HG03439 (cell line): ENCODE measurements around the gene ZNF195.
"Not testable (repeated sequence)": the region's sequence is repeated elsewhere in the genome, so short reads cannot be mapped to it uniquely, and the experiment has no call there.

ENCODE experiments used
- ATAC-seq: cut with Tn5 transposase; IDR thresholded peaks from one replicate; pipeline ENCODE4 v1.9.1; 2021; ENCODE audit warnings: mild to moderate bottlenecking, moderate library complexity; ENCODE audit not compliant: unreplicated experiment

Gene ZNF195

GRCh38 chr11:3402861-3403250 lies 23.9 kb upstream of the ZNF195 start:
- ATAC-seq: not testable (repeated sequence)

GRCh38 chr11:3402181-3402860 lies 23.4 kb upstream of the ZNF195 start:
- ATAC-seq: not testable (repeated sequence)

- ATAC-seq: not testable (repeated sequence)
Measured at GRCh38 chr11:3401052-3401451, 22.1 kb upstream of the ZNF195 start.

DNA sequence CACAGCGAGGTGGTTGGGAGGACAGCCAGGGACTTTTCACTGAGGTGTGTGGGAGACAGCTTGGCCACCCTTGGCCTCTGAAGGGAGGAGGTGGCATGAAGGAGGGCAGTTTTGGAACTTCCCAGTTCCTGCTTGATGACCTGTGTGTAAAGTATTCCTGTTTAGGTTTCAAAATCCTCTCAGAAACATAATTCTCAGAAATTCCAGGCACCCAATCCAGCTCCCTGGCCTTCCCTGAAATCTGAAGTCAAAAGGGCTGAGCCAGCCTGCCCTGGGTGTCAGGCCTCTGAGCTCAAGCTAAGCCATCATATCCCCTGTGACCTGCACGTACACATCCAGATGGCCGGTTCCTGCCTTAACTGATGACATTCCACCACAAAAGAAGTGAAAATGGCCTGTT lies 19.6 kb upstream of the ZNF195 start:
- not testable (repeated sequence) for ATAC-seq

- not testable (repeated sequence) for ATAC-seq
Measured at GRCh38 chr11:3398106-3398505, 19.2 kb upstream of the ZNF195 start.

DNA sequence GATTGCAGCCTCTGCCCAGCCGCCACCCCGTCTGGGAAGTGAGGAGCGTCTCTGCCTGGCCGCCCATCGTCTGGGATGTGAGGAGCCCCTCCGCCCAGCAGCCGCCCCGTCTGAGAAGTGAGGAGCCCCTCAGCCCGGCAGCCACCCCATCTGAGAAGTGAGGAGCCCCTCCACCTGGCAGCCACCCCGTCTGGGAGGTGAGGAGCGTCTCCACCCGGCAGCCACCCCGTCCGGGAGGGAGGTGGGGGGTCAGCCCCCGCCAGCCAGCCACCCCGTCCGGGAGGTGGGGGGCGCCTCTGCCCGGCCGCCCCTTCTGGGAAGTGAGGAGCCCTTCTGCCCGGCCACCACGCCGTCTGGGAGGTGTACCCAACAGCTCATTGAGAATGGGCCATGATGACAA lies 18.3 kb upstream of the ZNF195 start:
- not testable (repeated sequence) for ATAC-seq

DNA sequence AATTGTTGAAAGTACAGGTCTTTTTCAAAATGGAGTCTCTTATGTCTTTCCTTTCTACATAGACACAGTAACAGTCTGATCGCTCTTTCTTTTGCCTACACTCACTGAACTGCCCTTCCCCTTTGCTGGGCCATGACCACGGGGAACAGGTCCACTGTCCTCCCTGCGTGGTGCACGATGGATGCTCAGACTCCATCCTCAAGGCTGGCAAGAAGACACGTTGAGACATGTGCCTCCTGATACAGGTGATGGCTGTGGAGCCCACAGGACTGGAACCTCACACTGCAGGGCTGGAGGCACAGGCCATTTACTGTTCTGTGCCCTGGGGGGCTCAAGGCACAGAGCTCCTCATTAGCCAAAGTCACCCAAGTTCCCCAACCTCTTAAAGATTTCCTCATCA lies 16.5 kb upstream of the ZNF195 start:
- ATAC-seq: not testable (repeated sequence)

- ATAC-seq: not testable (repeated sequence)
Measured at GRCh38 chr11:3394956-3395355, 16.0 kb upstream of the ZNF195 start.

GRCh38 chr11:3393450-3393849 lies 14.5 kb upstream of the ZNF195 start:
- not testable (repeated sequence) for ATAC-seq

DNA sequence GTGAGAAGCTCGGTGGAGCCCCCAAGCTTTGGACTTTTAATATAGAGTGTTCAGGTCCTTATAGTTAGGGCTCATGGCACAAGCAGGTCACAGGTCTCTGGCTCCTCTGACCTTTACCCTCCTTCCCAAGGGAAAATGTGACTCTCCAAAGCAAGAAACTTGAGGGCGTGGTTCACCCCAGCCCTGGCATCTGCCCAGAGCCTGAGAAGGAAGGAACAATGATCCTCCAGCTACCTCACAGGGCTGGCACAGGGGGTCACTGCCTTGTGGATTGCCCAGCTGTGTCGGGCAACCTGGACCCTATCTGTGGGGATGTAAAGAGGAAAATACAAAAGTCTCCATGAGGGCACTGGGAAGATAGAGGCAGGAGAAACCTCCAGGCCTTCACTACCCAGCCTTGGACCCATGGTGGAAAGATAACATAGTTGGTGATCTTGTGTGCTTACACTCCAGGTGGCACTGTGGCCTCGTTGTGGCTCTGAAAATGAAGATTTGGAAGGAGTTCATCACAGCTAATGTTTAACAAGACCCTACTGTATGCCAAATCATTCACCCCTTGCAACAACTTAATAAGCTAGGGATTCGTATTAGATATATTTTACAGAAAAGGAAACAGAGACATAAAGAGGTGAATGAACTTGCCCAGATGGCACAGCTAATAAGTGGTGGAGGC lies 3.8 kb upstream of the ZNF195 start:
- ATAC-seq: no peak

DNA sequence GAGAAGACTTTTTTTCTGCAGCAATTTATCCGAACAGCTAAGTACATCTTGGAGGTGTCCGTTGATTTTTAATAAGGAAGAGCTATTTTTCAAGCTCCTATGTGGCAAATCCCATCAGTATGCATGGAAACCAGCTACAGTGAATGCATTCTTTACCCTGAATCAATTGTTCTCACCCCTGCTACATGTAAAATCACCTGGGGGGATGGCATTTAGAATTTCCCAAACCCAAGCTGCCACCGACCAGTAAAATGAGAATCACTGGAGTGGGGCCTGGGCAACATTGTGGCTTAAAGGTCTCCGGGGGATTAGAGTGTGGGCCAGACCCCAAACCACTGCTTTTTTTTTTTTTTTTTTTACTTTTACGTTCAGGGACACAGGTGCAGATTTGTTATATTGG lies 2.8 kb upstream of the ZNF195 start:
- no peak for ATAC-seq

DNA sequence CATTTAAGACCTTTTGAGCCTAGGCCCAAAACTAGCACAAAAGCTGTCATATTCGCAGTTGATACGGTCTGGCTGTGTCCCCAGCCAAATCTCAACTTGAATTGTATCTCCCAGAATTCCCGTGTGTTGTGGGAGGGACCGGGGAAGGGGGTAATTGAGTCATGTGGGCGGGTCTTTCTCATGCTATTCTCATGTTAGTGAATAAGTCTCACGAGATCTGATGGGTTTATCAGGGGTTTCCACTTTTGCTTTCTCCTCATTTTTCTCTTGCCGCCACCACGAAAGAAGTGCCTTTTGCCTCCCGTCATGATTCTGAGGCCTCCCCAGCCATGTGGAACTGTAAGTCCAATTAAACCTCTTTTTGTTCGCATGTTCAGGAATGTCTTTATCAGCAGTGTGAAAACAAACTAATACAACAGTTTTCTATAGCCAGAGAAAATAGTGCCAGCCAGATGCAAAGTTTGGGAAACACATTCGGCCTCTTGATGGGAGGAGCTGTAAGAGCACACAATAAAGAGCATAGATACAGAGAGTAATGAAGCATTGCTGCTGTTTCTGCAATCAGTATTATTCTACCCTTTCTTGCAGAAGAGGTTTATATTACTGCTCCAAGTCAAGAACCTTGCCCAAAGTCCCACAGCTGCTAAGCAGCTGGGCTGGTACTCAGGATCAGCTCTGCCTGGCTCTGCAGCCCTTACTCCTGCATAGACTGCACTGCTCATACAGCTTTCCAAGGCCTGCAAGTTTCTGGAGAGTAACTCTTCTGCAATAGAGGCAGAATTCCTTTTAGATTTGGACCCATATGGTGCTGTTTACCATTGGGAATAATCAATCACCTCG lies 2.0 kb upstream of the ZNF195 start:
- no peak for ATAC-seq

DNA sequence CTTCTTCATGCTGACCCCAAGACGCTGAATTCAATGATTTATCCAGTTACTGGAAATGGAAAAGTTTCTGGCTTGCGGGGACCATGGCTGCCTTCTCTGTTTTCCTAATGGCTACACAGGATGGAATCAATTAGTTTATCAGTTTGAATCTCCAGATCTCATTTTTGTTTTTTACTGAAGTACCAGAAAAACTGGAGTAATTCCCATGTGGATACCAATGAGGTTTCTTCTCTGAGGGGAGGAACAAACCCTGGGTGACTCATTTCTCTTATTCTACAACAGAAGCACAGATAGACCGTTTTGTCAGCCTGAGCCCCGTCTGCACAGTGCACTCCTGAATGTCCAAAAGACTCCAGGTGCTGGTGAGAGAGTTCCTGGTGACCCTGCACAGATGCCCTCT lies 3.4 kb downstream of the ZNF195 start:
- ATAC-seq: no peak

DNA sequence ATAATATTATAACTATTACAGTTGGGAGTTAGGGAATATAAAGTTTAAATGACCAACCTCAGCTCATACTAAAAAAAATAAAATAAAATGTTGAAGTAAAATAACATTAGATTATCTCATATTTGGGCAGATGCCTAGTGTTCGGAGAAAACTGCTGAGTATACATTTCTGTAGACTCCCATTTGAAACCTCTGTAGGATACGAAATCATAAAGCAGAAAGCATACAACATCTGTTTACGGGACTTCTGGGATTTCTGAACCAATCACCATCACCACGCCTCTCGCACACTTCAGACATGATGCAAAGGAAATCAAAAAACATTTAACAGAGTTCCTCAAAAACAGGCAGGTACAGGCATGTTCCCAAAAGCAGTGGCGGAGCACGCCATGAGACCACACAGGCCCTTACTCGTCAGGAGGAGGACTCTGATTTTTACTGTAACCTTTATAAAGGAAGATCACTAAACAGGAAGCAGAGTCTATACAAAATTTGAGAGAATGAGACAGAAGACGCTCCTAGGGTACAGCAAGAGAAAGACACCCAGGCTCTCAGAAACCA lies 8.6 kb downstream of the ZNF195 start:
- no peak for ATAC-seq

DNA sequence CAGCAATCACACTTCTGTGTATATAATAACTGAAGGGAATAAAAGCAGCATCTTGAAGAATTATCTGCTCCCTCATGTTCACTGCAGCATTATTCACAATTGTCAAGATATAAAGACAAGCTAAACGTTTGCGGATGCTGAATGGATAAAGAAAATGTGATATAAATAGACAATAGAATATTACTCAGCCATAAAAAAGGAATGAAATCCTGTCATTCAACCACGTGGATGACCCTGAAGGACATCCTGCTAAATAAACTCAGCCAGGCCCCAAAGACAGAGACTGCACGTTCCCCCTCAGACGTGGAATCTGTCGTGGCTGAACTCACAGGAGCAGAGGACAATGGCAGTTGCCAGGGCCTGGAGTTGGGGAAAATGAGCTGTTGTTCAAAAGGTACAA lies 9.6 kb downstream of the ZNF195 start:
- no peak for ATAC-seq

- ATAC-seq: no peak
Measured at GRCh38 chr11:3368199-3368598, 10.7 kb downstream of the ZNF195 start.

- no peak for ATAC-seq
Measured at GRCh38 chr11:3367221-3367620, 11.7 kb downstream of the ZNF195 start.

DNA sequence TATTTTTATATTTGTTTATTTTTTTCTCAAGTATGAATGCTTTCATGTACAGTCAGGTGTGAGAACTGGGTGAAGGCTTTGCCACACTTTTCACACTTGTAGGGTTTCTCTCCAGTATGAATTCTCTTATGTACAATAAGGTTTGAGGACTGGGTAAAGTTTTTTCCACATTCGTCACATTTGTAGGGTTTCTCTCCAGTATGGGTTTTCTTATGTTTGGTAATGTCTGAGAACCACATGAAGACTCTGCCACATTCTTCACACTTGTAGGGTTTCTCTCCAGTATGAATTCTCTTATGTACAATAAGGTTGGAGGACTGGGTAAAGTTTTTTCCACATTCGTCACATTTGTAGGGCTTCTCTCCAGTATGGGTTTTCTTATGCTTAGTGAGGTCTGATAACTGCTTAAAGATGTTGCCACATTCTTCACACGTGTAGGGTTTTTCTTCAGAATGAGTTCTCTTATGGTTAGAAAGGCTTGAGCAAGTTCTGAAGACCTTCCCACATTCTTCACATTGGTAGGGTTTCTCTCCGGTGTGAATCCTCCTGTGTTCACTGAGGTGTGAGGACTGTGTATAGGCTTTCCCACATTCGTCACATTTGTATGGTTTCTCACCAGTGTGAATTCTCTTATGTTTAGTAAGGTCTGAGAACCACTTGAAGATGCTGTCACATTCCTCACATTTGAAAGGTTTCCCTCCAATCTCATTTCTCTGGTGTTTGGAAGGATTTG lies 19.7 kb downstream of the ZNF195 start:
- no peak for ATAC-seq

- ATAC-seq: no peak
Measured at GRCh38 chr11:3357994-3358676, 20.8 kb downstream of the ZNF195 start.

DNA sequence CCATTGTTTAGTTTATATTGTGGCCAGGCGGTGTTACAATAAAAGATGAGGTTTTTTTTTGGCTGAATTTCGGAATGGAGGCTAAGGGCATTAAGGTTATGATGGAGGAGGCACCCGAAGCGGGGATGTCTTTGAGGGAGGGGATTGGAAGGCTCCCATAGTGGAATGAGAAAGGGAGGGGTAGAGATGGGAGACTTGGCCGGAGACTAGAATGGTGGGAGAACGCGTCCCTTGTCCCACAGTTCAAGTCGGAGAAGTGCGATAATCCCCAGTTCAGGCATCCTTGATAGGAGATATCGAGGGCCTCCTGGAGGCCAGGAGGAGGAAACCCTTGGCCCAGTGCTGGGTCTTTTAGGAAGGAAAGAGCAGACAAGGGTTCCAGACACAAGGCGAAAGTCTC lies 21.6 kb downstream of the ZNF195 start:
- no peak for ATAC-seq
